Stimulated activated CD4-positive, alpha-beta T cell treated with anti-CD3 and anti-CD28 coated beads, TNF-alpha, amount 100 ng/mL, for 48 hours (primary cell): Measurements from ENCODE around the gene SLC37A2.
"Not testable (repeated sequence)": the region's sequence is repeated elsewhere in the genome, so short reads cannot be mapped to it uniquely, and the experiment has no call there.

Experiments
- DNase-seq, 3 donors: peaks; one replicate each; pipeline ENCODE4 v3.0.0-alpha.2; 2020; ENCODE audit warnings: low read depth in 3 of 3

Gene SLC37A2

DNA sequence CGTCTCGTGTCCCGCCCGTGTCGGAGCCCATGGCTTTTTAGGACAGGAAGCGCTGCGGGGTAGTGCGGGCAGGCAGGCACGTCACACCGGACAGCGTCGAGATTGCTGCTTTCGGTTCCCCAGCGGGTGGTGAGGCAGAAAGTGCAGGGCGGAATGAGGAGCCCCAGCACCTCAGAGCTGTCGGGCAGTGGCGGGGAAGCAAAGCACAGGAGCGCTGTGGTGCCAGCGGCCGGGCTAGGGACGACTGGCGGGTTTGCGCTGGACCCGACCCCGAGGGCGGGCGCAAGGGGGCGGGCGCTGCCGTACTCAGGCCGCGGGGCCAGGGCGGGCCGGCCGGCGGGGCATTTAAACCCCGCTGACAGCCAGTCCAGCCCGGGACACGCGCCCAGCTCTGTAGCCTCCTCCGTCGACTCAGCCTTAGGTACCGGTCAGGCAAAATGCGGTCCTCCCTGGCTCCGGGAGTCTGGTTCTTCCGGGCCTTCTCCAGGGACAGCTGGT is at the start of gene SLC37A2:
Gene SLC37A2, plus strand, starts transcription at position 375 of the 498 bp plus-strand sequence. Its CDS starts 63 bp downstream, at position 438.
- DNase-seq, result peak in 1 of 3 donors; percentile 32

DNA sequence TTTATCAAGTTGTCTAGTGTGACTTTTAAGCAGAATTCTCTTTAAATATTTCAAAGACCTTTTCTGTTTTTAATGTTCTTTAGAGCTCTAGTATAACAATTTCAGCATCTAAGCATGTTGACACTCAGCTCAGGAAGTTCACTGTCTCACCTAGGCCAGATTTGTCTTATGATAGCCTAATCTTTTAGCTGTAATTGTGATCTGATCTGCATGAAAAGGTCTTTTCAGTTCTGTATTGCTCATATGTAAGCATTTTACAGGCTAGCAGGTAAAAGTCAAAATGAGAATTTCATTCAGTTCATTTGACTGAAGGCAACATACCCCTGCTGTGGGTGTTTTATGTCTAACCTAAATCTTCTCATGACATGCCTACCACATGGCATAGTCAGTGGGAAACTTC is 46.7 kb upstream of the SLC37A2 start:
- no peak for DNase-seq

DNA sequence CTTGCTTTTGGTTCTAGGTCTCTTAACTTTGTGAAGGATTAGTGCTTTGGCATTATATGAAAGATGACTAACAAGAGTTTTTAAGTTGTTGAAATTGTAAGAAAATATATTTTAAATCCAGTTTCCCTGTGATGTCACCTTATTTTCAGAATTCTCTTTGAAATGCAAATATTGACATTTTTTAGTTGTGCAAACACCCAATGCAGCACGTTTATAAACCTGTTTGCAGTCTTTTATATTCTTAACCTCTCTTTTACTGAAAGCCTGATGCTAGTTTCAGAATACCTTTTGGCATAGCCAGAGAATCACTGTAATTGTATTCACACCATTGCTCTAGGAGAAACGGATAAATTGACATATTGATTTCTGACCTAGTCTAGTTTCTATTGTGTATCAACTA is 42.8 kb upstream of the SLC37A2 start:
- no peak for DNase-seq

DNA sequence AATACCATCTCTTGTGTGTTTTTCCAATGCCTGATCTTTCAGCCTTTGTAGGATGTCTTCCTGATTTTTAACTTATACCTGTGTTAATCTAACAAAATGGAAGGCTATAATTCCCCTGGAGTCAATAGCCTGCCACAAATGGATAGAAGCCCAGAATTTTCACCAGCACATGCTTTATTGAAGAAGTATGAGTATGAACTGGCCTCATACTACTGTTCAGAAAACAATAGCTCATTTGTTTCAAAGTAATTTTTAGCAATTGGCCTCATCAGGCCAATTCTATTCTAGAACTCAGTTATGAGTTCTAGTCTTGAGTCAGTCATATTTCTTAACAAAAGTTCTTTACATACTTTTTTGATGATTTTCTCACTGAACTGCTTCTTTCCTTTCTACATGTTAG is 40.6 kb upstream of the SLC37A2 start:
- DNase-seq, result no peak

DNA sequence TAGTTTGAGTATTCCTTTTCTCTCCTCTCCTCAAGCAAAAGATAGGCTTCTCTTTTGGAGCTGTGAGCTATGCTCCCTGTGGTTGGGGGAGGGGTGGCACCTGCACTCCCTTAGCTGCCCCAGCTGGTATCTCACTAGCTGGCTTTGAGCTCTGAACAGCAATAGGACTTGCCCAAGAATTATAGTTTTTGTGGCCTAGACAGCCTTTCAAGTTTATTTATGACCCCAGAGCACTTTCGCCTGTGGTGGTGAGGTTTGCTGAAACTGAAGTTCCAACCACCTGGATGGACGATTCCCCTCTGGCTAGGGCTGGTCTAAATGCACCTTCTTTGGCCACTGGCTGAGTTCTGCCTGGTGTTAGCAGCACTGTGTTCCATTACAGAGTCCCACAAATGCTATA is 37.1 kb upstream of the SLC37A2 start:
- DNase-seq, result no peak

DNA sequence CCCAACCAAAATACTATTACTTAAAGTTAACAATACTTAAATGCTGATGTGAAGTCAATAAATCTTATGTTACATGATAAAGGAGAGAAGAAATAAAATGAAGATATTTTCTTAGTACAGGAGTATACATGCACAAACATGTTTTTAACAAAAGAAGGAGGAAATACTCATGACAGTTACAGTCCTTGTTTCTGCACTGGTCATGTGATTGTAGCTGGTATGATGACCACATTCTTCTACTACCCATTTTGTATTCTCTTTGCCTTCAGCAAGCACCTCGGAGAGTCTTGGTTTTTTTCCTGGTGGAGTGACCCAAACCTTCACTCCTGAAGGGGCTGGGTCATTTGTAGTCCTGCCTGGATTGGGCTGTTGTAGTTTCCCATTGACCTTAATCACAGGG is 33.7 kb upstream of the SLC37A2 start:
- not testable (repeated sequence) for DNase-seq

DNA sequence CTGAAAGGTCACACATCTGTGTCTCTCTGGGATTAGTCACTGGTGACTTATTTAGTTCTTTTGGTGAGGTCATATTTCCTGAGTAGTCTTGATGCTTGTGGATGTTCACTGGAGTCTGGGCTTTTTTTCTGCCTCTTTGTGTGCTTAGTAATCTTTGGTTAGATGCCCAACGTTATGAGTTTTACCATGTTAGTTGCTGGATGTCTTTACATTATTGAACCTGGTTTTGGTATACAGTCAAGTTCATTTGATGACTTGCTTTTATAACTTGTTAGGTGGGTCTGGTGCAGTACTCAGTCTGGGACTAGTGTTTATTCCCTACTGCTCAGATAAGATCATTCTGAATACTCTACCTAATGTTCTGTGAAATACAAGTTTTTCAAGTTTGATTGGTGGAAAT is 26.2 kb upstream of the SLC37A2 start:
- no peak for DNase-seq

DNA sequence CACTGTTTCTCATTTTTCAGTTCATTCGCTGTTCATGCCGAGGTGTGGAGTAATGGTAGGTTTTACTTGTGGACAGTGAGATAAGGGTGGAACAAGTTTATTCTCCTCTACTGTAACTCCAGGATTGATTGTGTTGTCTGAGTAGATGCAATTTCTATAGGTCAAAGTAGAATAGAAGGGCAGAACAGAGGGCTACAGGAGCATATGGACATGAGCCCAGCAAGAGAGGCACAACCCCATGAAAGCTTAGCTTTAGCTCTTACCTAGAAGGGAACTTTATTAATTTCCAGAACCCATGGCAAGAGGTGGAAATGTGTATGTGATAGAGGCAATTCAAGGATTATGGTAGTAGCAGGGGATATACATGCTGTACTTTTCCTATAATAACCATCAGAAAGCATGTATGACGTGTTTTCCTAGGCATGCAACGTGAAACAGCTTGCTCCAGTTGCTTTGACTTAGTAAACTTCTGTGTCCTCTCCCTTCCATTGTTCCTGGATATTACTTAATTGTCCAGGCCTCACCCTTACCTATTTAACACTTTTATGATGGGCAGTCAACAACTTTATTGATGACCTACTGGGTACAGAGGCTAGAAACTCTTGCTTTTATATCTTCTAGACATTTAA is 13.8 kb upstream of the SLC37A2 start:
- no peak for DNase-seq

DNA sequence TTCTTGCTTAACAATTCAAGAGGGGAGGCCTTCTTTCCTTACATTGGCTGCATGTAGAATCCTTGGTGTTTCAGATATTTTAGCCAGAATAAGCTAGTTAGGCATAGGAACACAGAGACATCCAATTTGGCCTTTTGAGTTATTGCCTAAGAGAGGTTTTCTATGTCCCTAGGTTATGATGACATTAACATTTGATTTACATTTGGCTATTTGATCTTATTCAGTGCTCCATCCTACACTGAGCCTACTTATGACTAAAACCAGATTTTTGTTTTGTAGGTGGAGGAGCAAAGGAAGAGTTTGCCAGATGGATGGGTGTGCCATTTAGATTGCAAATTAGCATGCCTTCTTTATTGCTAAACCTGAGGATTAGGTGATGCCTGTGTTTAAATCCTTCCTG is 11.1 kb upstream of the SLC37A2 start:
- no peak for DNase-seq

DNA sequence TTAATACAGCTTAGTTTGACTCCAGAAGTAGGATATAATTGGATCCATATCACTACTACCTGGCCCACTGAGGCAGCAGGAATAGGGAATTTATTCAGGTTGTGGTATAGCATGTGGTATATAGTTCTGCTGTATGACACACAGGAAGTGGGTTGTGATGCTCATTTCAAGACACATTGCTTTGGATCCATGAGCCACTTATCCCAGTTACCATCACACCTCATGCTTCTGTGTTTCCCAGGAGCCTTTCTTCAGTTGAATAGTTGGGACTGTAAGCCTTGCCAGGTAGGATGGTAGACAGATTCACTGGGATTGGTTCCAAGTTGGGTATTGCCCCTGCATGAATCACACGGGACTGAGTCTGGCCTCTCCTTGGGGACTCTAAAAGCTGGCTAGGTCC is 9.9 kb upstream of the SLC37A2 start:
- no peak for DNase-seq

DNA sequence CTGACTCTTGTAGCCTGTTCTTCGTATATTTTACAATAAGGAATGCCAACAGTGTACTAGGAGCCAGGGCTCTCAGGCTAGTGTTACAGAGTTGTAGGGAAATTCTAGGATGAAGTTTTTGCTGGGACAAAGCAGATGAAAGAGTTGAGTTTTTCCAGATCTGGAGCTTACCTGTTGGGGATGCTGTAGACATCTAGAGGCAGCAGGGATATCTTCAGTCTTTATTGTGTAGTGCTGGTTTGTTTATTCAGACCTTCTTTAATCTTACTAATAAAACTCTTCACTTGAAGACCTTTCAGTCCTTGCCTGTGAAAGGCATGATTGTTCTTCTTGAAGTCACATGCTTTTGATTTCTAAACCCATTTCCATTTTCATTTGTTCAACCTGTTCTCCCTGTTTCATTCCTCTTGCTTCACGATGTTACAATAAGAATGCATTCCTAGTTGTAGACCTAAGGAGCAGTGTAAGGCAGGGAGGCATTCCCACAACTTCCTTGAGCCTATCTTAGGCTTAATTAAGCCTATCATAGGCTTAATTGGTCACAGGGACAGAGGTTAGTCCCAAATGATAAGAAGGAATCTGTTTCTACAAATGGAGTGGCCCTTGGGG is 7.9 kb upstream of the SLC37A2 start:
- no peak for DNase-seq

DNA sequence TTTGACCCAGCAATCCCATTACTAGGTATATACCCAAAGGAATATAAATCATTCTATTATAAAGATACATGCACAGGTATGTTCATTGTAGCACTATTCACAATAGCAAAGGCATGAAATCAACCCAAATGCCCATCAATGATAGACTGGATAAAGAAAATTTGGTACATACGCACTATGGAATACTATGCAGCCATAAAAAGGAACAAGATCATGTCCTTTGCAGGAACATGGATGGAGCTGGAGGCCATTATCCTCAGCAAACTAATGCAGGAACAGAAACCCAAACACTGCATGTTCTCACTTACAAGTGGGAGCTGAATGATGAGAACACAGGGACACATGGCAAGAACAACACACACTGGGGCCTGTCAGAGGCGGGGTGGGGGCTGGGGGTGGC is 7.0 kb upstream of the SLC37A2 start:
- not testable (repeated sequence) for DNase-seq

DNA sequence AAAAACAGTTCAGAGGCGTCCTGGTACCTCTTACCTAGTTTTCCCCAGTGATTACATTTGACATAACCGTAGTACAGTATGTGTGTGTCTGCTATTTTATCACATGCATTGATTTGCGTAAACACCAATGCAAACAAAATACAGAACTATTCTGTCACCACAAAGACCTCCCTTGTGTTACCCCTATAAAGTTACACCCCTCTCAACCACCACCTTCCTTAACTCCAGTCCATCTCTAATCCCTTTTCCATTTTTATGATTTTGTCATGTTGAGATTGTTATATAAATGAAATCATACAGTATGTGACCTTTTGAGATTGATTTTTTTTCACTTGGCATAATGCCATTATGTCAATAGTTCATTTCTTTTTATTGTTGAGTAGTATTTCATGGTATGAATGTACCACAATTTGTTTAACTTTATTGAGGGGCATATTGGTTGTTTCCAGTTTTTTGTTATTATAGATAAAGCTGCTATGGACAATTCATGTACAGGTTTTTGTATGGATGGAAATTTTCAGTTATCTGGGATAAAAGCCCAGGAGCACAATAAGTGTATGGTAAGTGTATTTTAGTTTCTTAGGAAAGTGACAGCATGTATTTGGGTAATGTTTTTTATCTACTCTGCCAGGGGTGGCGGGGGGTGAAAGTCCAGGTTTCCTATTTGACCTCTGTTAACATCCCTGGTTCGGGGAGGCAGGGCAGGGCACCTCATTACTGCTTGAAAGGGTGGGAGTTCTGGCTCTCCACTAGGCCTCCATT is 6.0 kb upstream of the SLC37A2 start:
- no peak for DNase-seq

DNA sequence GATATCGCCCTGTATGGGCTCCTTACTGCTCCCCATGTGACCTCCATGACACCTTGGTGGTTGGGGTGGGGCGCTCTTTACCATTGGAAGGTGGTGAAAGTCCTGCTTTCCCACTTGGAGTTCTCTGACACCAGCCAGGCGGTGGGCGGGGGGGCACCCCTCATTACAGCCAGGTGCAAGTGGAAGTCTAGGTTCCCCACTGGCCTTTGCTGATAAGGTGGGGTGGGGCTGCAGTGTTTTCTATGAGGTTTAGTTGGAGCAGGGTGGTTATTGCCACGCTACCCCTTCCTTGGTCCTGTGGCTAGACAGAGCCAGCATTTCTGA is 5.5 kb upstream of the SLC37A2 start:
- no peak for DNase-seq

DNA sequence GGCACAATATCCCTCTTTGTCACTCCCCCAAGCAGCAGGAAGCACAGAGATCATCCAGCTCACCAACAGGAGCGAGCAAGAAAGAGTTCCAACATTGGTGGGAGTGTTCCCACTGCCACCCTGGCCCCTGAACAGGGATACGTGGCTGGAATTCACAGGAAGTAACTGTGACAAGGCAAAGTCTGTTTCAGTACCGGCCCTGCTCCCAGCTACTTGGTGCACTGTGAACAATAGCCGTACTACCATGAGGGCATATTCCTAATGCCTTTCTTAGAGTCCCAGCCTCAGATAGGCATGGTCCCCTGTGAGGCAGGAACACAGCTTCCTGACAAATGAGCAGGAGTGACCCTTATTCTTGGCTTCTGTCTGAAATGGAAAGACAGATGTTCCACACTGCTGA is 1.8 kb upstream of the SLC37A2 start:
- DNase-seq, result no peak

DNA sequence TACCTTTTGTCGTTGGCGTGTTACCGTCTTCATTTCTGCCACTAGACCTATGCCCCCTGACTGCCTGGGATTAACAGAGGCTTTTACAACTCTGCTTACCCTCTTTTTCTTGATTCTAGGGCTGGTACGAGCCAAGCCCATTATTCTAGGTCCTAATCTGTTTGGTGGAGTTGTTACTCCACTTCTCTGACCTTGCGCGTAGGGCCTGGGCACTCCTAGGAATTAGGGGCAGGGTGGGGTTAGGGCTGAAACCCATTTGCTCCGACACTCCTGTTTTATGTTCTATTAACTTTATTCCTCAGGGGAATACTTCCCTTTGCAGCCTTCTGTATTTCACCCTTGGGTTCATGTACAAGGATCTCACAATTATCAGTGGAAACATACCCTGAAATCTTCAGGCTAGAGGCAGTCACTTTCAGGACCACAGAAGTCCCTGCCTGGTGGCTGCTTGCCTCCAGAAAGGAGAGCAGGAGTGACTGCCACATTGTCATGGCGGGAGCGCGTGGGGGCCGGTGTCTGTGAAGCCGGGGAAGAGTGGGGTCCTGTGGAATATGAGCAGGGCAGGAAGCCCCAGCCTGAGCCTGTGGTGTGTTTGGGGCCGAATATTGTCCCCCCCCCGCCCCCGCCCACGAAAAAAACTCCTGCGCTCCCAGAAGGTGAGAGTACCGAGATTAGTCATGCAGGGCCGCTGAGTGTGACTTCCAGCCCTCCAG is 731 bp upstream of the SLC37A2 start:
- DNase-seq, result no peak

DNA sequence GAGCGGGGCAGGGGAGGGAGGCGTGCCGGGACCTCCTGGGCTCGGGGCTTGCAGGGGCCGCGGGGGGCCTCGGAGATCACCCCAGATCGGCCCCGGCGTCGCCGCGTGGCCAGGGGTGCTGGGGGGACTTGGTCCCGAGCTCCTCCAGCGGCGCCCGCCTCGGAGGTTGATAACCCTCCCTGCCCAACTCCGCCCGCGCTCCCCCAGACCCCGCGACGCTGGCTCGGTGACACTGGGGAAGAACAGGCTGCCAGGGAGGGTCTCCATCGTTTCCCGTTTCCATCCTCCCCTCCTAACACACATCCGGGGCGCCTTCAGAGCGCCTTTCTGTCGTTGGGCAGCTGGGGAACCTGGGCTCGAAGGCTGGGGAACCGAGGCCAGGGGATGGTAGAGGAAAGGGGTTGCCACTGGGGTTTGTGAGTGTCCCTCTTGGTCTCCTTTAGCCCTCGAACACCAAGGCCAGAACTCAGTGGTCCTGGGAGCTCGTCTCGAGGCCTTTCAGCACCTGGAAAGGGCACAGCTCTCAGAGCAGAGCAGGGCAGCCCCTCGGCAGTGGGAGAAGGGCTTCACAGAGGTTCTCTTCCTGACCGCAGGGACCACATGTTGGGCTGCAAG is 431 bp downstream of the SLC37A2 start:
- DNase-seq, result no peak

DNA sequence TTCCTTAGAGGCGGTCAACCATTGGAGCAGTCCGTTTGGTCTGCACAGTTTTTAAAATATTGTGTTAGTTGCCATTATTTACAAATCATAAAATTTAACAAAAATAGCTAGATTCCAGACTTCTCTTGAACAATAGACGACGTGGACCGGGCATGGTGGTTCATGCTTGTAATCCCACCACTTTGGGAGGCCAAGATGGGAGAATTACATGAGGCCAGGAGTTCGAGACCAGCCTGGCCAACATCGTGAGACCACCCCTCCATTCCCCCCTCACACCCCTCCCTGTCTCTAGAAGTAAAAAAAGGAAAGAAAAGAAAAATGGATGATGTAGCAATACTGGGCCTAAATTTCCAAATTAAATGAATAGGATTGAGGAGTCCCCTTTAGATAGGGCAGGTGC is 965 bp downstream of the SLC37A2 start:
- no peak for DNase-seq

DNA sequence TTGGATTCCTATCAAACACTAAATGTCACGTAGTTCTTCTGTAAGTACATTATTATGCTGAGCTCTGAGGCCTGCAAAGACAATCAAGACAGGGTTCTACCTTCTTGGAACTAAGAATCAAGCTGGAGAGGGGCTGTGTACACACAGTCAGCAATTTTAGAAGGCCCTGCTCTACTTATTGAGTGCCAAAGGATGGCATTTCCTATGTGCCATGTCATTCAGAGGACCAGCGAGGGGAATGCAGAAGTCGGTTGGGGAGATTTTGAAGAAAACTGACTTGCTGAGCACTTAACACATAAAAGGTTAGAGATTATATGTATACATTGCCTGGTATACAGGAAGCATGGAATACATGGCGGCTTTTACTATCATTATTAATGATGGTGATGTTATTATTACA is 5.3 kb downstream of the SLC37A2 start:
- DNase-seq, result no peak

DNA sequence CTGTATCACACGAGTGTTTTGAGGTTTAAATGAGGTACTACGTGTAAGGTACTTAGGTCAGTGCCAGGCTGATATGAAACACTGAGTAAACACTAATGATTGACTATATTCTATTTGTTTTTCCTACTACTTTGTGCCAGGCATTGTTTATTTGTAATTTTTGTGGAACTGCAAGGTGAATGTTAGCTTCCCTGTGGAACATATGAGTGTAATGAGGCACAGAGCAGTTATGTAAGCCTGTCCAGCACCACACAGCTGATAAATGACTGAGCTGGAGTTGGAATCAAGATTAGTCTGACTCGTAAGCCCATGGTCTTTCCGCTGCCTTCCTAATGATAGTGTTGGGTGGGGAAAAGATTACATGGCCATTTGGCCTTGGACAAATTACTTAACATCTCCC is 5.9 kb downstream of the SLC37A2 start:
- no peak for DNase-seq

DNA sequence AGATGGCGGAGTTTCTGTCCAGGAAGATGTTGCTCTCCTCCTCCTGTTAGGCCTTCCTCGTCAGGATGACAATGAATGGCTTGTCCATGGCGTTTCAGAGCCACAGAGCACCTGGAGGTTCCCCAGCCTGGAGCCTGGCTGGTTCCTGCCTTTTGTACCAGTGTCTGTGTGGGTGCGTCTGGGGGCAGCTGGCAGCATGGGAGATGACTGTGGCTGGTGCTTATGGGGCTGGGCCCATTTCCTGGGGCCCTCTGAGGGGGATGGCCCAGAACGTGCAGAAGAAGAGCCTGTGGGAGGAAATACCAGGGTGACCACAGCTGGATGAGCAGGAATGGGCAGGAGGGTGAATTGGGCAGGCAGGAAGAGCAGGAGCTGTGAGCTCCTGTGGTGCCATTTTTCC is 6.7 kb downstream of the SLC37A2 start:
- no peak for DNase-seq

DNA sequence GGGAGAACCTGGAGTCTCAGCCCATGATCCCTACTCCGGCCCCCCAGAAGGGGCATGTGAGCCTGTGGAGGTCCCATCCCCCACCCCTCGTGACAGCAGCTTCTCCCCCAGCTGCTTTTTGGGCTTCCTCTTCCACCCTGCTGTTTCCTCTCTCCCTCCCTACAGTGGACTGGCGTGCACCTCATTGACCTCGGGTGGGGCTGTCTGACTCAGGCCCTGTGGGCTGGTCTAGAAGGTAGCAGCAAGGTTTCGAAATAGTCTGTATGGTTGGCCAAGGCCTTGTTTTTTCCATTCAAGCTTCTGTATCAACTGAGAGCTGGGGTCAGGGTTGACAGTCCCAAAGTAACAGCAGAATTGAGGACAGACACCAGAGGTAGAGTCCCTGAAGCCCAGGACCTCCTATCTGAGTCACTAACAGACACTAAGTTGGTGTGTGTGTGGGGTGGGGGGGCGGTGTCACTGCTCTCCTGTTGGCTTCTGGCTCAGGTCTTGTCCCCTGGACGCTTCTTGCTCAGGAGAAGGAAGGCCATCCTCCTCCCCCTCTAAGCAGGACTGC is 7.7 kb downstream of the SLC37A2 start:
- DNase-seq, result no peak
